Mesothelial cell of epicardium (in vitro differentiated cells): ENCODE data around the gene SLC6A19. TPM values are rescaled to one million over a fixed set of nuclear protein-coding genes. Genes with fewer than 3 reads are reported as not detected.

ENCODE experiments used
- DNase-seq, 2 experiments: peaks; one replicate each; pipeline ENCODE4 v3.0.0; 2021; ENCODE audit warnings: low spot score in 2 of 2; ENCODE audit not compliant: unreplicated experiment in 2 of 2
- H3K27ac Mint-ChIP-seq: 2 replicates; pipeline ENCODE4 v1.8.0; 2021; ENCODE audit warnings: mixed read lengths
- H3K27me3 Mint-ChIP-seq: 2 replicates; pipeline ENCODE4 v1.8.0; 2021; ENCODE audit warnings: low read depth, mixed read lengths
- H3K36me3 Mint-ChIP-seq: 2 replicates; pipeline ENCODE4 v1.8.0; 2021; ENCODE audit warnings: mixed read lengths
- H3K4me1 Mint-ChIP-seq: 2 replicates; pipeline ENCODE4 v1.8.0; 2021; ENCODE audit warnings: mixed read lengths
- H3K4me3 Mint-ChIP-seq: 2 replicates; pipeline ENCODE4 v1.8.0; 2021; ENCODE audit warnings: mild to moderate bottlenecking, moderate library complexity, mixed read lengths
- H3K9me3 Mint-ChIP-seq: 2 replicates; pipeline ENCODE4 v1.8.0; 2021; ENCODE audit warnings: mixed read lengths
- total RNA-seq: library from RNA; stranded (reverse); gene quantifications from 3 replicates; pipeline ENCODE4 v1.2.1, GENCODE V29; 2021
- TF ChIP-seq, protein P1 (sequence below): fragments of 200-600 bp; sonication (generic); IDR thresholded peaks from one replicate; pipeline ENCODE4 v1.5.0; 2021; ENCODE audit warnings: antibody characterized with exemption; ENCODE audit not compliant: unreplicated experiment

The SLC6A19 gene
- total RNA-seq, 1 donor from 2014 or later, result not detected

GRCh38 chr5:1190278-1190677, 11.1 kb upstream of the SLC6A19 start:
- Mint-ChIP-seq H3K36me3 (no peaks in the 10 kb centered on the region), H3K9me3 (no peaks in the 10 kb centered on the region), H3K4me3 (no peak overlapping the region), H3K4me1 (peaks cover 5% of the 10 kb centered on the region), H3K27ac (no peak overlapping the region), H3K27me3 (peaks cover 40% of the 10 kb centered on the region)
- TF ChIP-seq, protein P1, sequence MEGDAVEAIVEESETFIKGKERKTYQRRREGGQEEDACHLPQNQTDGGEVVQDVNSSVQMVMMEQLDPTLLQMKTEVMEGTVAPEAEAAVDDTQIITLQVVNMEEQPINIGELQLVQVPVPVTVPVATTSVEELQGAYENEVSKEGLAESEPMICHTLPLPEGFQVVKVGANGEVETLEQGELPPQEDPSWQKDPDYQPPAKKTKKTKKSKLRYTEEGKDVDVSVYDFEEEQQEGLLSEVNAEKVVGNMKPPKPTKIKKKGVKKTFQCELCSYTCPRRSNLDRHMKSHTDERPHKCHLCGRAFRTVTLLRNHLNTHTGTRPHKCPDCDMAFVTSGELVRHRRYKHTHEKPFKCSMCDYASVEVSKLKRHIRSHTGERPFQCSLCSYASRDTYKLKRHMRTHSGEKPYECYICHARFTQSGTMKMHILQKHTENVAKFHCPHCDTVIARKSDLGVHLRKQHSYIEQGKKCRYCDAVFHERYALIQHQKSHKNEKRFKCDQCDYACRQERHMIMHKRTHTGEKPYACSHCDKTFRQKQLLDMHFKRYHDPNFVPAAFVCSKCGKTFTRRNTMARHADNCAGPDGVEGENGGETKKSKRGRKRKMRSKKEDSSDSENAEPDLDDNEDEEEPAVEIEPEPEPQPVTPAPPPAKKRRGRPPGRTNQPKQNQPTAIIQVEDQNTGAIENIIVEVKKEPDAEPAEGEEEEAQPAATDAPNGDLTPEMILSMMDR, result no peak
- no peak for DNase-seq

- Mint-ChIP-seq H3K4me3 (no peak overlapping the region), H3K4me1 (peaks cover 5% of the 10 kb centered on the region)
- DNase-seq, result no peak
Observed at GRCh38 chr5:1190837-1191239, 10.6 kb upstream of the SLC6A19 start.

GRCh38 chr5:1192971-1193590, 8.3 kb upstream of the SLC6A19 start:
- H3K27ac Mint-ChIP-seq, result no peak overlapping the region
- H3K27me3 Mint-ChIP-seq, result peaks cover 50% of the 10 kb centered on the region
- H3K9me3 Mint-ChIP-seq, result no peaks in the 10 kb centered on the region
- TF ChIP-seq, protein P1, result no peak
- peaks cover 5% of the 10 kb centered on the region for H3K4me1 Mint-ChIP-seq
- no peaks in the 10 kb centered on the region for H3K36me3 Mint-ChIP-seq
- DNase-seq, result no peak
- H3K4me3 Mint-ChIP-seq, result no peak overlapping the region

More at GRCh38 chr5:1190837-1191239, 10.6 kb upstream of the SLC6A19 start:
- Mint-ChIP-seq H3K36me3 (no peaks in the 10 kb centered on the region), H3K27me3 (peaks cover 45% of the 10 kb centered on the region), H3K9me3 (no peaks in the 10 kb centered on the region), H3K27ac (no peak overlapping the region)
- TF ChIP-seq, protein P1, result no peak

GRCh38 chr5:1193591-1193985, 7.8 kb upstream of the SLC6A19 start:
- H3K4me1 Mint-ChIP-seq, result peaks cover 5% of the 10 kb centered on the region
- no peak for DNase-seq
- no peak overlapping the region for H3K27ac Mint-ChIP-seq
- H3K27me3 Mint-ChIP-seq, result peaks cover 47% of the 10 kb centered on the region
- TF ChIP-seq, protein P1, result no peak
- H3K4me3 Mint-ChIP-seq, result no peak overlapping the region
- no peaks in the 10 kb centered on the region for H3K36me3 Mint-ChIP-seq
- no peaks in the 10 kb centered on the region for H3K9me3 Mint-ChIP-seq

DNA sequence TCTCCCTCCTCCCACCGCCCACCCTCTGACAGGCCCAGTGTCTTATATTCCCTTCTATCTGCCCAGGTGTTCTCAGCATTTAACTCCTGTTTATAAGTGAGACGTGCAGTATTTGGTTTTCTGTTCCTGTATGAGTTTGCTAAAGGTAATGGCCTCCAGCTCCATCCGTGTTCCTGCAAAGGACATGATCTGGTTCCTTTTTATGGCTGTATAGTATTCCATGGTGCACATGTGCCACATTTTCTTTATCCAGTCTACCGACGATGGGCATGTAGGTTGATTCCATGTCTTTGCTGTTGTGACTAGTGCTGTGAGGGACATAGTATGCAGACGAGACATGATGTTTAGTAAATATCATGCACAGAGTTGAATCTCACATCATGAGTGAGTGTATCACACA, 7.0 kb upstream of the SLC6A19 start:
- no peak overlapping the region for H3K4me3 Mint-ChIP-seq
- TF ChIP-seq, protein P1, result no peak
- peaks cover 5% of the 10 kb centered on the region for H3K4me1 Mint-ChIP-seq
- peaks cover 42% of the 10 kb centered on the region for H3K27me3 Mint-ChIP-seq
- H3K36me3 Mint-ChIP-seq, result no peaks in the 10 kb centered on the region
- no peak overlapping the region for H3K27ac Mint-ChIP-seq
- no peaks in the 10 kb centered on the region for H3K9me3 Mint-ChIP-seq
- no peak for DNase-seq
